GM19324 (cell line): ENCODE results near the gene KLHDC7B.
A peak's percentile ranks its signal among the peaks of the same experiment; 100 is the strongest.

ENCODE experiments used
- ATAC-seq: cut with Tn5 transposase; IDR thresholded peaks from one replicate; pipeline ENCODE4 v1.9.1; 2021; ENCODE audit warnings: mild to moderate bottlenecking, moderate library complexity; ENCODE audit not compliant: unreplicated experiment, low FRiP score

KLHDC7B gene

GRCh38 chr22:50546326-50547262 lies 895 bp downstream of the KLHDC7B start:
- no peak for ATAC-seq

DNA sequence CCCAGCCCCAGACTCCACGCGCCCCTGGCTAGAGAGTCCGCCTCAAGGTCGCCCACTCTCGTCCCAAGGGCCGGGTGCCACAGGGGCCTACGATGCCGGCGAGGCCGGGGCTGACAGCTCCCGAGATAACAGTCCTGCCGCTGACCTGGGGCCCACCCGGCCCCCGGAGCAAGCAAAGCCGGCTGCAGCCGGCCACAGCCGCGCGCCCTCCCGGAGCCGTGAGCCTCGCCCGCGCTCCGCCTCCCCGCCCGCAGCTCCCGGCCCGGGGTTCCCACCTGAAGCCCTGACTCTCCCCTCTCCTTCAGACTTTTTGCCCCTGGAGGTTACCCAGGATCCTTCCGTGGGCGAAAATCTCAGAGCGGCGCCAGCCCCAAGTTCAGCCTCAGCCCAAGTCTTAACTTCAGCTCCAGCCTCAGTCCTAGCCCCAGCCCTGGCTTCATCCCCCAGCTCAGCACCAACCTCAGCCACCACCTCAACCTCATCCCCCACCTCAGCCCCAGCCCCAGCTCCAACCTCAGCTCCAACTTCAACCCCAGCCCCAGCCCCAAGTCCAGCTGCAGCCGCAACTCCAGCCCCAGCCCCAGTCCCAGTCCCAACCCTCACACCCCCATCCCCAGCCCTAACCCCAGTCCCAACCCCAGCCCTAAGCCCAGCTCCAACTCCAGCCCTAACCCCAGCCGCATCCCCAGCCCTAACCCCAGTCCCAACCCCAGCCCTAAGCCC lies 1.7 kb downstream of the KLHDC7B start:
- ATAC-seq = no peak

DNA sequence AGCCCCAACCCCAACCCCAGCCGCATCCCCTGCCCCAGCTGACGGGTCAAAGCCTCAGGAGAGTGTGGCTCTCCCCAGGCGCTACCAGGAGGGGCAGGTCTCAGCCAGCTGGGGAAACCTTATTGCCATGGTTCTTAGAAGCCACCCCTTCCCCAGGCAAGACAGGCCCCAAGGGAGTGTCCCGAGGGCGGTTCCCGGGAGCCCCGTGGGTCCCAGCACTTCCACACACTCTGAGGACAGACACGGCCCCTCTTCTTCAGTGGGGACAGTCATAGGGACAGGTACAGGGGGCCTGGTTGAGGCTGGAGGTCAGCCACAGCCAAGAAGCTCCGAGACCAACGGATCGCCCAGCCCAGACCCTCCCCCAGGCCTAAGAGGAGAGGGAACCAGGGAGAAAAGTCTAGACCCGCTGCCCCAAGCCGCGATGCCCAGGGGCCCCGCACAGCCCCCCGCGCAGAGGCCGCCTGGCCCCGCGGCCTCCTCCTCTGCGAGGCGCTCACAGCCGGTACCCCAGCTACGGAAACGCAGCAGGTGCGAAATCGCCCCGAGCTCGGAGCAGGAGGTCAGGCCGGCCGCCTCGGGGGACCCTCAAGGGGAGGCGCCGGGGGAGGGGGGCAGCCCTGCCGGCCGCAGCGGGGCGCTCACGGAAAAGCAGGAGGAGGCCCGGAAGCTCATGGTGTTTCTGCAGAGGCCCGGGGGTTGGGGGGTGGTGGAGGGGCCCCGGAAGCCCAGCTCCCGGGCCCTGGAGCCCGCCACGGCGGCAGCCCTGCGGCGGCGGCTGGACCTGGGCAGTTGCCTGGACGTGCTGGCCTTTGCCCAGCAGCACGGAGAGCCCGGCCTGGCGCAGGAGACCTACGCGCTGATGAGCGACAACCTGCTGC lies 2.6 kb downstream of the KLHDC7B start:
- ATAC-seq = no peak

DNA sequence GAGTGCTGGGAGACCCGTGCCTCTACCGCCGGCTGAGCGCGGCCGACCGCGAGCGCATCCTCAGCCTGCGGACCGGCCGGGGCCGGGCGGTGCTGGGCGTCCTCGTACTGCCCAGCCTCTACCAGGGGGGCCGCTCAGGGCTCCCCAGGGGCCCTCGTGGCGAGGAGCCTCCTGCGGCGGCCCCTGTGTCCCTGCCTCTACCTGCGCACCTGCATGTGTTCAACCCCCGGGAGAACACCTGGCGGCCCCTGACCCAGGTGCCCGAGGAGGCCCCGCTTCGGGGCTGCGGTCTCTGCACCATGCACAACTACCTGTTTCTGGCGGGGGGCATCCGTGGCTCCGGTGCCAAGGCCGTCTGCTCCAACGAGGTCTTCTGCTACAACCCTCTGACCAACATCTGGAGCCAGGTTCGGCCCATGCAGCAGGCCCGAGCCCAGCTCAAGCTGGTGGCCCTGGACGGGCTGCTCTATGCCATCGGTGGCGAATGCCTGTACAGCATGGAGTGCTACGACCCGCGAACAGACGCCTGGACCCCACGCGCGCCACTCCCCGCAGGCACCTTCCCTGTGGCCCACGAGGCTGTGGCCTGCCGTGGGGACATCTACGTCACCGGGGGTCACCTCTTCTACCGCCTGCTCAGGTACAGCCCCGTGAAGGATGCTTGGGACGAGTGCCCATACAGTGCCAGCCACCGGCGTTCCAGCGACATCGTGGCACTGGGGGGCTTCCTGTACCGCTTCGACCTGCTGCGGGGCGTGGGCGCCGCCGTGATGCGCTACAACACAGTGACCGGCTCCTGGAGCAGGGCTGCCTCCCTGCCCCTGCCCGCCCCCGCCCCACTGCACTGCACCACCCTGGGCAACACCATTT lies 3.5 kb downstream of the KLHDC7B start:
- no peak for ATAC-seq

GRCh38 chr22:50550395-50550794 lies 4.7 kb downstream of the KLHDC7B start:
- no peak for ATAC-seq

DNA sequence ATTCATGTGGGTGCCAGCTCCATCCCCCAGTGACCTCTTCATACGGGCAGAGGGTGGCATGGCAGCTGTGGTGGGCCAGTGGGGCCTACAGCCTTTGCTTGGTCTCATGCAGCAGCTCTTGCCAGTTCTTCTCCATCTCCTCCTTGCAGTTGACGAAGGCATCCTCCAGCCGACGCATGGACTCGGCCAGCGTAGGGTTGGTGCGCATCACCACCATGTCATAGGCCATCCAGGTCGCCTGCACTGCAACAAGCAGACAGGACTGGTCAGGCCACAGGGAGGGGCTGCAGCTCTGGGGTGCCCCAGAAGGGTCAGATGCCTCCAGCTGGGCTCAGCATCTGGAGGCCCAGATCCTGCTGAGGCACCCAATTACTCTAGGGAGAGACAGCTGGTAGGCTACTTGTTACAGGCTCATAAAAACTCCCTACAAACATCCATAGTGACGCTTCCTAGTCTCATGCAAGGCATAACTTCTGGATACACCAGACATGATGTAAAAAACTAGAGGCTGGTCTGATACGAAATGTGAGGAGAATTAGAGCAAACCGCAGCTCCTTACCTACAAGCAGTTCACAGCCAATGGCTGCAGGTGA lies 5.6 kb downstream of the KLHDC7B start:
- no peak for ATAC-seq

DNA sequence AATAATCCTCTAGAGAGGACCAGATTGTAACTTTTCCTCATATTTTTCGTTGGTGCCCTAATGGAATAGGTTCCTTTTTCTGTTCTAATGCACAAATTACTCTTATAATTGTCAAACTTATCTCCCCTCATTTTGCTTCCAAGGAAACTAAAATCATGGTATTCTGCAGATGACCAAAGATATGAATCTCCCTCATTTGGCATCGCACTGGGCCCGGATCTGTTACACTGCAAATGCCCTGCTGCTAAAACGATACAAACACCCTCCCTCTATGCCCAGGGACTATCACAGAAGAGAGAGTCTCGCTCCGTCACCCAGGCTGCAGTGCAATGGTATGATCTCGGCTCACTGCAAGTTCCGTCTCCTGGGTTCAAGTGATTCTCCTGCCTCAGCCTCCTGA lies 7.6 kb downstream of the KLHDC7B start:
- ATAC-seq = no peak

GRCh38 chr22:50556703-50557102 lies 11.0 kb downstream of the KLHDC7B start:
- ATAC-seq = no peak

- no peak for ATAC-seq
These were observed 14.3 kb downstream of the KLHDC7B start for GRCh38 chr22:50560034-50560433.

GRCh38 chr22:50561401-50562358 lies 16.0 kb downstream of the KLHDC7B start:
- ATAC-seq = no peak

DNA sequence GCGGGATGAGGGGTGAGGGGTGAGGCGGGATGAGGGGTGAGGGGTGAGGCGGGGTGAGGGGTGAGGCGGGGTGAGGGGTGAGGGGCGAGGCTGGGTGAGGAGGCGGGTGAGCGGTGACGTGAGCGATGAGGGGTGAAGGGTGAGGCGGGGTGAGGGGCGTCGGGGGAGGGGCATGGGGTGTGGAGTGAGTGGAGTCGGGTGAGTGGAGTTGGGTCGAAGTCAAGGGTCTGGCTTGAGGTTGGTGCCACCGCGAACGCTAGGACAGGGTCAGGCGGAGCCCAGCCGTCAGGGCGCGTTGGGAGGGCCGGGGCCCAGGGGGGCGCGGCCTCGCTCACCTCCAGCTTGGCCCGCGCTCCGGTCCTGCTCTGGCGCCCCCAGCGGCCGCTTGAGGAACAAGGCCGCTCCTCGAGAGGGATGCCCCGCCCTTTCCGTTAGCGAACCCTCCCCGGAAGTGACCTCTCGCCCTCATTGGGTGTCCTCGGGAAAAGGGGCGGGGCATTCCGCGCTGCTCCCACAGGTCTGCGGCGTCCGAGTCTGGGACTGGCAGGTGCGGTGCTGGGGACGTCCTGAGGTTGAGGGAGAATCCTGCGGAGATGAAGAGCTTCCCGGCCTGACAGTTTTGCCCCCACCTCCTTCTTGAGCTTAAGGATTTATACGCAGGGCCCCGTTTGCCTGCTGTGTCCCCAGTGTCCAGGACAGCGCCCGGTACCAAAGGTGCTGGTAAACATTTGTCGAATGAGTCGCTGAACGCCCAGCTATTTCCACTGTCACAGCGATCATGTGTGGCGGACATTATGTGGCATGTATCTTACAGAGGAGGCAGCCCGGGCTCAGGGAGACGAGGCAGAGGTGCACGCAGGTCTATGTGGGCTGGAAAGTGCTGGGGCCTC lies 17.1 kb downstream of the KLHDC7B start, which contains the start of gene SYCE3:
Gene SYCE3 (minus strand): TSS at position 397 of the 890 bp plus-strand sequence. CDS start 6,514 bp downstream, outside the sequence.
- peak; percentile 98 for ATAC-seq

DNA sequence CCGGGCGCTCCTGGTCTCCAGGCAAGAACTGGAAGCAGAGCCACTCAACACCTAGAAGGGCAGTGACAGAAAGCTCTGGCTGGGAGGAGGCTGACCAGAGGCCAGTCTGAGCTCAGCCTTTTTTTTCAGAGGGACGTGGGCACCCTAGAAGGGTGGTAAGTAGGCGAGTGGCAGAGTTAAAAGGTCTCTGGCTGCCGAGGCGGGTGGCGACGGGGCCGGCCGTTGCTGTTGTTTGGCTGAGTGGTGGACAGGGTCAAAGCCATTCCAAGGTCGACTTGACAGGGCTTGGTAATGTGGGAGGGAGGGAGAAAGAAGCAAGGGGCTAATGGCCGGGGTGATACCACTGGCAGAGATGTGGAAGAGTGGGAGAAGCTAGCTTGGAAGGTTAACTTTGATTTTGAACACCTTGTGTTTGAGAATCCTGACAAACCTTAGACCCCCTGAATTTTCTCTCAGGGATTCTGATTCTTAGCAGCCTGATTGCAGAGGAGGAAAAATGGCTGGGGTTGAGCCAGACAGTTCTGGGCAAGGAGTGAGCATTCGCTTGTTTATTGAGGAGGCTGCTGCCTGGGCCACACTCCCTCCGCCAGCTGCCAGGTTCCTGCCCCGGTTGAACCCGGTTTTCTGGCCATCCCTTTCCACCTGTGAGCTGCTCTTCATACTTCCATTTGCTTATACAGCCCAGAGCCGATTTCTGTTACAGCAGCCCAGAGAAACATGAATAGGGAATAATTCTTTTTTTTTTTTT lies 17.9 kb downstream of the KLHDC7B start:
- ATAC-seq = no peak

DNA sequence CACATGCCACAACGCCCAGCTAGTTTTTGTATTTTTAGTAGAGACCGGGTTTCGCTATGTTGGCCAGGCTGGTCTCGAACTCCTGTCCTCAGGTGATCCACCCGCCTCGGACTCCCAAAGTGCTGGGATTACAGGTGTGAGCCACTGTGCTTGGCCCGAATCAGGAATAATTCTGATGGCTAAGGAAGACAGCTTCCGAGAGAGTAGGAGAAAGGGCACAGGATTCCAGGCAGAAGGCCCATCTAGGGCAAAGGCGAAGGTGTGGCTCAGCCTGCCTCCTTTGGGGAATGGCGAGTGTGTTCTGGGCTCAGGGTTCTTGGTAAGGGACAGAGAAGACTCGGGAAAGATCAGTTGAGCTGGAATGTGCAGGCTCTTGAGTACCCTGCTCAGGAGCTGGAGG lies 18.6 kb downstream of the KLHDC7B start:
- ATAC-seq = no peak

DNA sequence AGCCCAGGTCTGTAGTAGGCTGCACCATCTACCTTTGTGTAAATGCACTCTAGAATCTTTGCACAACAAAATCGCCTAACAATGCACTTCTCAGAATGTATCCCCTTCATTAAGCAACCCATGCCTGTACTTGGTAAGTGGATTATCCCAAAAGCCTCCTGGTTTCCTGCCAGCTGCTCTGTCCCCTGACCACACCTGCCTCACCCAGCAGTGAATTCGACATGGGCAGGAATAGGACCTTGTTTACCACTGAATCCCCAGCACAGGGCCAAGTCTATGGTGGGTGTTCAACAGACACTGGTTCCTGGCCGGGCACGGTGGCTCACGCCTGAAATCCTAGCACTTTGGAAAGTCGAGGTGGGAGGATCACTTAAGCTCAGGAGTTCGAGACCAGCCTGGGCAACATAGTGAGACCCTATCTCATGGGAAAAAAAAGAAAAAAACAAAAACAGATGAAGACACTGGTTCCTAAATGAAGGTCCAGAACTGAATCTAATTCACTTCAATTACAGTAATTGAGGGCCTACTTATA lies 22.1 kb downstream of the KLHDC7B start:
- no peak for ATAC-seq

- no peak for ATAC-seq
These were observed 22.9 kb downstream of the KLHDC7B start for GRCh38 chr22:50568626-50569025.

DNA sequence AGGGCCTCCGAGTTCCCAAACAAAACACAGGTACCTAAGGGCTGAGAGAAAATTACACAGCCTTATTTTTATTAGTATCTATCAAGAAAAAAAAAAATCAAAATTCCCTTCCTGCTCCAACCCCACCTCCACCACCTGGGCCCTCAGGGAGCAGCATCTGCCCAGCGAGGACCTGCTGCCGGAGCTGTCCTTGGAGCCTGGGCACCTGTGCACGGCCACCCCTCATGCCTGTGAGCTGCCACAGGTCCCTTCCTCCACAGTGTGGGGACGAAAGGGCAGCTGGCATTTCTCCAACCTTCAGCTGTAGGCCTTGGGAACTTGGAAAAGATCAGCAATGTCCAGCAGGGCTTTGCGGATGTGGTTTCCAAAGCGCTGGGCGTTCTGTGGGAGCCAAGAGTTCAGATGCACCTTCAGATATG lies 23.4 kb downstream of the KLHDC7B start:
- no peak for ATAC-seq
